GM21717 (cell line): ENCODE results near the gene MYO1E.

Experiments
- ATAC-seq: cut with Tn5 transposase; IDR thresholded peaks from one replicate; pipeline ENCODE4 v1.9.1; 2021; ENCODE audit warnings: mild to moderate bottlenecking, moderate library complexity; ENCODE audit not compliant: unreplicated experiment

The MYO1E gene

DNA sequence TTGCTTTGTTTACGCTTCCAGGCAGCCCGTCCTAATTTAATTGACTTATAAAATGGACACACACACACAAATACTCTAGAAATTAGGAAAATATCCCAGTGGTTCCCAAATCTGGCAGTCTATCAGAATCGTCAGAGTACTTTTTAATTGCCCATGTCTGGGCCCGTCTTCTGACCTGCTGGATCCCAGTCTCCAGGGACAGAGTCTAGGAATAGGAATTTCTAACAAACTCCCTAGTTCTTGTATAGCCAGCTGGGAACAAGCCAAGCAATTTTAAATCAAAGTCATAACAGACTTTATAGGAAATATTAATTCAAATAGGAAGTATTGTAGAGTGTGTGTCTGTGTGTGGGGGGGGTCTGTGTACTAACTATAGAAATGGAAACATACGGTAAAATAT lies 132.6 kb downstream of the MYO1E start:
- ATAC-seq, result no peak

DNA sequence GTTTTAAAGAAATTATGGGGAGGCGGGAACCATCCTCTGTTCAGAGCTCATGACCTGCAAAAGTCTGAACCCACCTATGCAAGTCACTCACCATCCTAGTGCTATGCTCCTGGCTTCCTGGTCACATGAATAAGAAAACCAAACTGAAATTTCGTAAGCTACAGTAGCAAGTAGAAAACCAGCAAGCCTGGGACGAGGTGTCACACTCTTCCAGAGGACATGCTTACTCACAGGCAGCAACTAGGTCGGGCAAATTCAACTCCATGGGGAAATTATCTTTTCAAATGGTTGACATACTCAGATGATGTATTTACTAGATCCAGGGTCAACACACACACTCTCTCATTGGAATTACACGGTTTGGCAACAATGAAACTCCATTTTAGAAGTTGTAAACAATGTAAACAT lies 134.7 kb downstream of the MYO1E start:
- ATAC-seq, result no peak

DNA sequence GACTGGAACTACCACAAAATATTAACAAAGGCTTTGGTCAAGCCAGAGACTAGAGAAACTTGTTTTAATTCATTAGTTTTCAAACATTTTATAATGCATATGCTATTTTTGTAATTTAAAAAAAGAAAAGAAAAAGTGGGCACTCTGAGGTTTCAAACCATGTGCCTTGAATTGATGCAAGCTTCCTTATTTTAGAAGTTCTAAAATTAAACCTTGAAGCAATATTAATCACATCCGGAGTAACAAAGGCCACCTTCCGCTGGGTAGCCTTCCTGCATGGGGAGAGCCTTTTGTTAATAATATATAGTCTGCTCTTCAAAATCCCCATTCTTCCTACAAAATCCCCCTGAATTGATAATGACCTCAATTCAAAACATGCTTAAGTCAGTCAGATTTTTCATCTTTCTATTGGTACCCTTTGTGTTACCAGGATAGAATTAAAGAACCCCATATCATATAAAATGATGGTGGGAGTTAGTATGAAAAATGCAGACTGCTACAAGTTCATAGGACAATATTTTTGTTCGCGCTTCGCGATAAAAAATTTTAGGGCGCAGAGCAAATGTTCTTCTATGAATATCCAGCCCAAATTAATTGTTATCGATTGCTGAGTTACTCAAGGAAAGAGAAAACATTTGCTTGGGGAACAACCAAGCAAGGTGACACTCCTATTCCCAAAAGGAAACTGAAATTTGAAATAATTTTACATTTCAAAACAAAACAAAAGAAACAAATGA lies 135.4 kb downstream of the MYO1E start:
- no peak for ATAC-seq

DNA sequence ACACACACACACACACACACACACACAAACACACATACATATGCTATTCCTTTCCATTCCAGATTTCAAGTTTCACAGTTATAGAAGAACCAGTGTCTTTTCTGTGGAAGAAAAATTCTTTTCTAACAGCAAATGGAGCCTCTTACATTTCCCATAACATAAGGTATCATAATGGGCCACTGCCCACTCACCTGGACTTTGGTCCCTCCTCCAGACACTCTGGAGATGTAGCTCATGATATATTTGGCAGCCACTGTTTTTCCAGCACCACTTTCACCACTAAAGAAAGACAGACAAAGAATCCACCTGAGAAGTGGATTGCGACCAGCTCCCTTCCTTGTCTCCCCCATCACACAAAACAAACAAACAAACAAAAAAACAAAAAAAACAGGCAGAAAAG lies 136.3 kb downstream of the MYO1E start:
- no peak for ATAC-seq

GRCh38 chr15:59232476-59232875 lies 140.2 kb downstream of the MYO1E start:
- ATAC-seq, result no peak

GRCh38 chr15:59230531-59231055 lies 142.1 kb downstream of the MYO1E start:
- ATAC-seq, result no peak

DNA sequence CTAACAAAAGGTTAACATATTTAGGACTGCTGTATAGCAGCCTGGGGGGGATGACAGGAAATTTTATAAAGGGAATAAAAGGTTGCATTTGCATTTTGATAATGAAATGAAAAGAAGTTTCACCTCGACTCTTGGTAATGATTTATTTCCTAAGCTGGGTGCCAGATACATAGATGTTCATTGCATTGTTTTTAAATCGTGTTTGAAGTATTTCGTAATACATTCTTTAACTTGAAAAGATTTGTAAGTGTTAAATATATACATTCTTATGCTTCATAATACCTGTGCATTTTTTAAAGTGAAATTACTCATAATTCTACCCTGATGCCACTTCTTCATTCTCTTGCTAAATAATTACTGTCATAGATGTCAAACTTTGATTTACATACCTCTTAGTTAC lies 143.2 kb downstream of the MYO1E start:
- ATAC-seq, result no peak

- ATAC-seq, result no peak
Observed at GRCh38 chr15:59229015-59229414, 143.7 kb downstream of the MYO1E start.

- ATAC-seq, result no peak
Observed at GRCh38 chr15:59227021-59227420, 145.7 kb downstream of the MYO1E start.

- no peak for ATAC-seq
Observed at GRCh38 chr15:59224474-59224873, 148.2 kb downstream of the MYO1E start.

GRCh38 chr15:59223736-59224135 lies 148.9 kb downstream of the MYO1E start:
- ATAC-seq, result no peak

DNA sequence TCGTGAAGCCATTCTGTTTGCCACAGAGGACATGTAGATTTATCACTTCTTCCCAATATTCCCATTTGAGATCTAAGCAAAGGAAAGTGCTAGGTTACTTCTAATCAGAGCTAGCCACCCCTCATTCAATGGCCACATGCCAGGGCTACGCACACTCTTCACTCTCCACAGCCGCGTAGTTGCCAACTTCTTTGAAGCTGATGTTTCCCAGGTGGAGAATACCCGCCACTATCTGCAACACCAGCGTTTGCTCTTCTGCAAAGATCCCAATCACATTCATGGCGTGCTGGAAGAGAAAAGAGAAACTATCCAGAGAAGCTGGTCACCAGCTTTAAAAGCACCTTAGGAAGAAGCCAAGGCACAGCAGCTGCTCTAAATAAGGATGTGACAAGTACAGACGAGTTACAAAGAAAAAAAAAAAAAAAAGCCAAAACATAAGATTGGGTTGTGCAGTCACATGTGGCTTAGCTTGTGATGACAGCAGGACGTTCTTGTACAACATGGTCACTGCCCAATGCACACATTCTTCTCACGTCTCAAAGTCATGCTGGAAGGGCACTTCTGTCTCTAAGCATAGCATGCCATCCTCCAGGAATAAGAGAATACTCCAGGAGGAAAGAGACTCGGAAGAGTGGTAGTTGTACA lies 149.6 kb downstream of the MYO1E start:
- no peak for ATAC-seq

DNA sequence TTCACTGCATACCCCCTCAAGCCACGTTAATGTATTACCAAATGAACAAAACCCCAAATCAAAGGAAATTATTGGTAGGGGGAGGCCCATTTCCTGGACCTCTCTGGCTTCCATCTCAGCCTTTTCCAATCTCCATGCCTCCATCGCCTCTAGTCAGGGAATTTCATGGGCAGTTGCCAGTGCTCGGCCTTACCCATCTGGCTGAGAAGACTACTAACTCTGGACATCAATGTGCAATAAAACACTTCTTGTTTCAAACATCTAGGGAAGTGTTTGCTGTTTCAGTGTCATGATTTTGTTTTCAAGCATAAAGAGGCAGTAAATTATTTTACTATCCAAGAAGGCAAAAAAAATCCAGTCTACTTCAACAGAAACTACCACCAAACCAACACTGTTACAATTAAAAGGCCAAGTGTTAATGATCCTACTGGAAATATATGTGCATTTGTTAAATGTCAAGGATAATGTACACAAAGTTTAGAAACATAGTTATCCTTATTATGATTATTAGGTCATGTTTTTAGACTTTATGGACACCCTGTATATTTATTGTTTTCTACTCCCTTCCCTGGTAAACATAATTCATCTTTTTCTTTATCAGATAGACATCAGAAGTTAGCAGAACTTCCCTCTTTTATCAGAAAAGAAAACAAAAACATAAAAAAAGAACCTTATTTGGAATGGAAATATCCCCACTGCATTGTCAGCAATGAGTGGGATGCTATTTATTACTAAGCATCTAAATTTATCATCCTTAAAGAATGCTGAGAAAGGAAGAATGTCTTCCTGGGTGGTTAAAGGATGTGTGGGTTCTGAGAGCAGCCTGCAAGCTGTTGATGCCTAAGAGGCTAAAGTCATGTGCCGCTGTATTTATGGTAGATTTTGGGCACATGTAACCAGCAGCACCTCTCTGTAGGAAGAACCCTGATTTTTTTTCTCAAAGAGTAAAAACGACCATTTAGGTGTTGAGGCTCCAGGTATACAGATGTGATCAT lies 150.9 kb downstream of the MYO1E start:
- ATAC-seq, result no peak

DNA sequence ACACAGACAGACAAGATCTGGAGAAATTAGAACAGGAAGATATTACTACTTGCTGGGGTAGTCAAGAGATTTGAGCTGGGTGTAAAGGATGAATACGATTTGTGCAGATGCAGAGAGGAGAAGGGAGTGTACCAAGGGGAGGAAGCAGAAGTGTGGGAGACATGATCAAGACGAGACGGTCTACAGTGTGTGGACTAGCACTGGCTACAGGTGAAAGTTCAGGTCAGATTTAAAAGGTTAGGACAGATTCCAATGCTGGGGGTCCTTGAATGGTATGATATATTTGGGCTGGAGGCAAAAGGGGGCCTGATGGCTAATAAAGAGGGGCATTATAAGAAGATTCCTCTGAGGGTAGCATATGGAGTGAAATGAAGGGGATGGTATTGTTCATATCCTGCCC lies 154.0 kb downstream of the MYO1E start:
- no peak for ATAC-seq

GRCh38 chr15:59217876-59218498 lies 154.7 kb downstream of the MYO1E start:
- ATAC-seq, result no peak

DNA sequence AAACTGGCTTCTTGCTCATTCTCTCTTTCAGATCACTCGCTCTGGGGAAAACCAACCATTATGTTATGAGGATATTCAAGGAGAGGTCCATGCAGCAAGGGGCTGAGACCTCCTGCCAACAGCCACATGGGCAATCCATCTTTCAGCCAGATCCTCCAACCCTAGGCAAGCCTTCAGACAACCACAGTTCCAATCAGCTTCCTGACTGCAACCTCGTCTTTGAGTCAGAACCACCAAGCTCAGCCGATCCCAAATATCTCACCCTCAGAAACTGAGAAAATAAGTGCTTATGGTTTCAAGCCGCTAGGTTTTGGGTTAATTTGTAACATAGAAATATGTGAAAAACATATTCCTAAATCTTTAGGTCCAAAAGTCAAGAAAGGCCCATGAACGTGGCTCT lies 155.8 kb downstream of the MYO1E start:
- ATAC-seq, result no peak

DNA sequence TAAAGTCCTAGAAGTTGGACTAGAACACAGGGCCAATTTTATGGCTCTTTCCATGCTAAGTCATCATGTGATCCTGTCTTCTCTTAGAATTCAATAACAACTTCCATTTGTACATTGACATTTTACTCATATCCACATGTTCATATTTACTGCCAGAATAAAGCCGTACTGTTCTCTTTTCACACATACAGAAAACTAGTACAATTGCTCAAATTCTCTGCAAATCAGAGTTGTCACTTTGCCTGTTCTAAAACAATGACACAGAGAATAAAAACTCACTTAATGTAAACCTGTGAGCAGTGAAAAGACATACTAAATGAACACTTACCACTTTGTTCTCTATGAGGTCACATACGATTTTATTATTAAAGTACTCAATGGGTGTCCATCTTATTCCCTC lies 162.5 kb downstream of the MYO1E start:
- no peak for ATAC-seq

GRCh38 chr15:59208613-59209249 lies 163.9 kb downstream of the MYO1E start:
- ATAC-seq, result no peak

DNA sequence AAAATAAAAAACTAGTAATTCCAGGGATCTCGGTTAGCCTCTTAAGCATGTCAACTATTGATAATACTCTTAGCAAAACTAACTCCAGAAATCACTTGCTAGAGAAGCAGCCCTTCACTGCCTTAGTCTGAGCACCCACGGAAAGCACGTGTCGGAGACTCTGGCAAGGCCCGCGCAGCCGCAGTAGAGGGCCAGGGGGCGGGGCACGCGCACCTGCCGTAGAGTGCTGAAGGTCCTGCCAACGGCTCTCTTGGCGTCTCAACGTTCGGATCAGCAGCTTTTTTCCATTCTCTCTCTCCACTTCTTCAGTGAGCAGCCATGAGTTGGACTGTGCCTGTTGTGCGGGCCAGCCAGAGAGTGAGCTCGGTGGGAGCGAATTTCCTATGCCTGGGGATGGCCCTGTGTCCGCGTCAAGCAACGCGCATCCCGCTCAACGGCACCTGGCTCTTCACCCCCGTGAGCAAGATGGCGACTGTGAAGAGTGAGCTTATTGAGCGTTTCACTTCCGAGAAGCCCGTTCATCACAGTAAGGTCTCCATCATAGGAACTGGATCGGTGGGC lies 166.0 kb downstream of the MYO1E start, which contains the start of gene LDHAL6B:
TSS of gene LDHAL6B (plus strand) at position 221 of the 561 bp plus-strand sequence. CDS start at position 319, 98 bp downstream.
- ATAC-seq, result no peak
